ENCODE data around the gene CCDC61.

CCDC61 gene, protein sequence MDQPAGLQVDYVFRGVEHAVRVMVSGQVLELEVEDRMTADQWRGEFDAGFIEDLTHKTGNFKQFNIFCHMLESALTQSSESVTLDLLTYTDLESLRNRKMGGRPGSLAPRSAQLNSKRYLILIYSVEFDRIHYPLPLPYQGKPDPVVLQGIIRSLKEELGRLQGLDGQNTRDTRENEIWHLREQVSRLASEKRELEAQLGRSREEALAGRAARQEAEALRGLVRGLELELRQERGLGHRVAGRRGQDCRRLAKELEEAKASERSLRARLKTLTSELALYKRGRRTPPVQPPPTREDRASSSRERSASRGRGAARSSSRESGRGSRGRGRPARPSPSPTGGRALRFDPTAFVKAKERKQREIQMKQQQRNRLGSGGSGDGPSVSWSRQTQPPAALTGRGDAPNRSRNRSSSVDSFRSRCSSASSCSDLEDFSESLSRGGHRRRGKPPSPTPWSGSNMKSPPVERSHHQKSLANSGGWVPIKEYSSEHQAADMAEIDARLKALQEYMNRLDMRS

DNA sequence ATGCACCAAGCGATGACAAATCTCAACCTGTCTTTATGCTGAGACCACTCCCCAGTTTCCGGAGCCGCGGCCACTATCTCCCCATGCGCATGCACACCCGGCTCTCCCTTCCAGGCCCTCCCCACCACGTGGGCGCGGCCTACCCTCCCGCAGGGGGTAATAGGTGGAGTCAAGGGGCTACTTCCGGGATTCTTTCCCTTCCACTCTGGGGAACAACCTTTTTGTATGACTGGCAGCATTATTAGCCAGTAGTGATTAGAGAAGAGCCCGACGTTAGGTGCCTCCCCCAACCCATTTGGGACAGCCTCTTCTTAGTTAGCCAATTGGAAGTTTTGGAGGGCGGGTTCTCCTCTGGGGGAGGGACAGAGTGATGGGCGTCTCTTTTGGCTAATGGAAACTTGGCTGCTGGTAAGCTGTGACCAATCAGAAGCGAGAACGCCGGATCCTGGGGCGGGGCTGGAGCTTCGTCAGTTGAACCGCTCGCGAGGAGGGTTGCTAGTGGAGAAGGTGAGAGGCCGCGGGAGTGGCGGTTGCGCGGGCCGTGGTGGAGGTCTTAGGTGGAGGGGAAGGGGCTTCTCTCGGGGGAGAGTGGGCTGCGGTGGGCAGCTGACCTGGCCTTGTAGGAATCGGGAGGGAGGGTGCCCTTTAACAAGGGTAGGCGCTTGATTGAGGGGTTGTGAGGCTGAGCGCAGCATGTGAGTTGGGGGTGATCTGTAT is at the start of gene CCDC61:
Gene CCDC61, plus strand, starts transcription at position 470 of the 717 bp plus-strand sequence. CDS start 7,552 bp downstream, outside the sequence.
- FAIRE-seq, result peak; percentile 100

DNA sequence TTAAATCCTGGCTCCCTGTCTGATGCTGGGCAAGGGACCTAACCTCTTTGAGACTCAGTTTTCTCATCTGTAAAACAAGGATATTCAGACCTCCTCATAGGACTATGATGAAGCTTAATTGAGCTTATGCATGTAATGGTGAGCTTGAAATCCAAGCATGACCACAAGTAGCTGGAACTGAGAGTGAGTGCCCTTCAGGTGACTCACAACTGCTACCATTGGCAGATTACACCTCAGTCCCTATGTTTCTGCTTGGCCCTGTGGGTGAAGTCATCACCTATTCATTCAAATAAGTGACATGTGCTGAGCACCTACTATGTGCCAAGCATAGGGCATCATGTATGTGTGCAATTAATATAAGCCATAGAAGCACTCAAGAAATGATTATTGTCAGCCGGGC is 47.3 kb upstream of the CCDC61 start:
- FAIRE-seq, result no peak

DNA sequence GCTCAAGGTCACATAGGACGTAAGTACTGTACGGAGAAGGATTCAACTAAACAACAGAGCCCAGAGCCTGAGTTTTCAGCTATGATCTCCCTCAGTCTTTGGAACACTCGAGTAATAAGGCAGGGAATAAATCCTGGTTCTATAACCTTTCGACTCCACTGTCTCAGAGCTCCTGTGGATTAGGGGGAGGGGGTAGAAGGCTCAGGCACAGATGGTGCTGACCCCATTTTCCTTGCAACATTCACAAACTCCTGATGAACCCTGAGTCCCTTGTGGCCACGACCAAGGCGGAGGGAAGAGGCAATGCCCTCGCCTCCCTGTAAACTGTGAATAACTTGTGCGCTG is 43.0 kb upstream of the CCDC61 start:
- FAIRE-seq, result no peak

DNA sequence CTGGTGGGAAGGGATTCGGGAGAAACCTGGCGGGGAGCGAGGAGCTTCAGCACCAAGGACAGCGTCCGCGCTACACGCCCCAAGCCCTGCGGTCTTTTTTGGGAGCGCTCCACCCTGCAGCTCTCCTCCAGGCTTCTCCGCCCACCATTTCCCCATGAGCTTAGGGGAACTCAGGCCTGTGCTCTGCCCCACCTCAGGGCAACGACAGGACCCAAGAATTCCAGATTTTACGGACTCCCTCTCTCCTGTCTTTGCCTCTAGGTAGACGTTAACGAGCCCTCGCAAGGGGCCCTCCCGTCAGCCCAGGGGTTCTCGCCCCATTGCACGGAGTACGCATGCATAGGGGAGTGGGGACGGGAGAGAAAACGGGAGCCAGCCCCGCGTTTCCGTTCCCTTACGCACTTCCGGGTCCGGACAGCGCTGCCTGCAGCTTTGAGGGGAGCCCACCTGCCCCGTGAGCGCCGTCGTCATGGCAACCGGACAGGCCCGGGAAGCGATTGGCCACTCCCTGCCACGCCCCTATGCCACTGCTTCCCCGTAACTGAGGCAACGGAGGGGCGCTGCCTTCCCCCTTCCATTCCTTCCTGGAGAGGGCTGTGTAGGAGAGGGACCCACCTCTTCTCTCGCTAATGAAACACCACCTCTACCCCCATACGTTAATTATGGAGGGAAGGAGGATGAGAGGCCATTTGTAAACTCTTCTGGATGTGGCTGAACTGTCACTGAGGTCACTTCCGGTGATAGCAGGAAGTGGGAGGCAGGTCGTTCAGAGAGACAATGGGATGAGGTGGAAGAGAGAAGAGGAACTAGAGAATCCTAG is 42.4 kb upstream of the CCDC61 start:
- FAIRE-seq, result no peak

DNA sequence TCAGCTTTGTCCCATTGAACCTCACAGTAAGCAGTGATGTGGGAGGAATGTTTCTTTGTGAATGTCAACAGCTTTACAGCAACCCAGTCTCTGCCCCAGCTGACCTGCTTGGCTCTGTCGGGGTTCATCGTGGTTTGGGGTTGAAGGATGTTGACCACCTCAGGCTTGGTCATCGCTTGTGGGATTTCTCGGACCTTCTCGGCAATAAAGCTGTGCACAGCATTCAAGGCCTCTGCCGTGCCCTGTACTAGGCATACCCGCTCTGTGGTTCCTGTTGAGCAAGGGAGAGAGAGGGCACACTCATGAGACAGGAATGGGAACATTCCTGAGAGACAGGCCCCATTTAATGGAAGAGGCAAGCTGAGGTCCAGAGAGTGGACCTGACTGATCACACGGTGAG is 41.6 kb upstream of the CCDC61 start:
- FAIRE-seq, result no peak

DNA sequence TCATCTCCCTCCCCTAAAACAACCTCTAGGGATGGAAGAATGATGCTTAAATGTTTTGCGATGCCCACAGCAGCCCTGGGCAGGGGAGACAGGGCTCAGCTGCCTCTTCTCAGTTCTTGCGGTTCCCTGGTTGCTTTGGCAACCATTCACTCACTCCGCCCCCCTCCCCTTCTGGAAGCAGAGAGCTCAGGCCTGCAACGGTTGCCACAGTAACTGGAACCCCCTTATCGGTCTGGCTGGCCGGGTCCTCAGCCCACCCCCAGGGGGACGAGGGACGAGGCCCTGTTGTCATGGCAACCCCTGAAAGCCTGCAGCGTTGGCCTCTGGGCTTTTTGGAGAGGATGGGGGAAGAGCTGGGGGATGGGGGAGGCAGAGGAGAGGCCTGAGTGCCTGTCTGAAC is 41.1 kb upstream of the CCDC61 start:
- no peak for FAIRE-seq

DNA sequence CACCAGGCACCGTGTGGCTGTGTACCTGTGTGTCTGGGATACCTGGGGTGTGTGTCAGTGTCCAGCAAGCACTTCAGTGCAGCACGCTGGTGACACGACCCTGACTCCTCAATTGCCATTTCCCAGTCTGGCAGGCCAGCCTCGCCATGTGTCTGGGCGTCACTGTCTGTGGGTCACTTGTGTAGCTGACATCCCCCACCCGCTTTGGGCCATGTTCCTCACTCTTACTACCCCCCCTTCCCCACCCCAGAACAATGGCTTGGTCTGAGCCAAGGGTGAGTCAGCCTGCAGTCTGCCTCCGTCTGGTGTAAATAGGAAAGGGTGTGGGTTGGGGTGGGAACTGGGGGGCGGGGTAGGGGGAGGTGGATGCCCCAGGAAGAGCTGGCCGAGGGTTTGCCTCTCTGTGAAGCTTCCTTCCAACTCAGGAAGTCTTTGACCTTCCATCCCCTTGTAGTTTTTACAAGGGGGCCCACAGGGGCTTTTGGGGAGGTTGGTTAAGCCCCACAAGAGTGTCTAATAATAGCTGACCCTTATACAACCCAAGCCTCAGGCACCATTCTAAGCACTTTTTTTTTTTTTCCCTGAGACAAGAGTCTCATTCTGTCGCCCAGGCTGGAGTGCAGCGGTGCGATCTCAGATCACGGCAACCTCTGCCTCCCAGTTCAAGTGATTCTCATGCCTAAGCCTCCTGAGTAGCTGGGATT is 39.2 kb upstream of the CCDC61 start:
- no peak for FAIRE-seq

DNA sequence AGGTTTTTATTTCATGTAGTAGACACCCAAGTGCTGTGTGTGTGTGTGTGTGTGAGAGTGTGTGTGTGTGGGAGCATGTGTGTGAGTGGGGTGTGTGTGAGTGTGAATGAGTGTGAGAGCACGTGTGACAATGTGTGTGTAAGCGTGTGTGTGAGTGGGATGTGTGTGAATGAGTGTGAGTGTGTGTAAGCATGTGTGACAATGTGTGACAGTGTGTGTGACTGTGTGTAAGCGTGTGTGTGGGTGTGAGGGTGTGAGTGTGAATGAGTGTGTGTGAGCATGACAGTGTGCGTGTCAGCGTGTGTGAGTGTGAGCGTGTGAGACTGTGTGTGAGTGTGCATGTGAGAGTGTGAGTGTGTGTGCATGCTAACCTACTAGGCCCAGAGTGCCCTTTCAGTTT is 36.9 kb upstream of the CCDC61 start:
- FAIRE-seq, result no peak

DNA sequence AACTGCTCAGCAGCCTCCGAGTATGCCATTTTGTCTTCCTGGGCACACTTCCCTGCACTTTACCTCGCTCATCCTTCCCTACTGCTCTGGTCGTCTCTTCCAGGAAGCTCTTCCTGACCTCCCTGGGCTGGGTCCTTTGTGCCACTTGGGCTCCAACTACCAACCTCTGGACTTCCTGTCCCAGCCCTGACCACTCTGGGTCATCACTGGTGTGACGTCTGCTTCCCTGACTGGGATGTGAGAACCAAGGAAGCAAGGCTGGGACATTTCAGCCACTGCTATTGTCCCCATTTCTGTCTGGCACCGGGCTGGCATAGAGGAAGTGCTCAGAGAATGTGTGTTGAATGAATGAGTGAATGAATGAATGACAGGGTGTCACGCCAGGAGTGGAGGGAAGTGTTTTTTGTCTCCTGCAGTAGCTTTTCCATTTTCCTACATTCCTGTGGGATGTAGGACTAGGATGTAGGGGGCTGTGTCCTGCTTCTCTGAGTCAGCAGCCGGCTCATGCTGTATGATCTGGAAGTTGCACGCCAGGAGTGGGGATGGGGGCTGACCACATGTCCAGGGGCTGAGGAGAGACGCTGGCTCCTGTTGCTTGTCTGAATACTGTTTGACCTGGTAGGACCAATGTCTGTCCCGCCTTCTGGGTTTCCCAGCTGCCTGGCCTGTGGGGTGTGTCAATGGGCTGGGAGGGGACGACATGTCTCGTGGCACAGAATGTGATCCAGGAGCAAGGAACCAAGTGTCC is 36.3 kb upstream of the CCDC61 start:
- no peak for FAIRE-seq

DNA sequence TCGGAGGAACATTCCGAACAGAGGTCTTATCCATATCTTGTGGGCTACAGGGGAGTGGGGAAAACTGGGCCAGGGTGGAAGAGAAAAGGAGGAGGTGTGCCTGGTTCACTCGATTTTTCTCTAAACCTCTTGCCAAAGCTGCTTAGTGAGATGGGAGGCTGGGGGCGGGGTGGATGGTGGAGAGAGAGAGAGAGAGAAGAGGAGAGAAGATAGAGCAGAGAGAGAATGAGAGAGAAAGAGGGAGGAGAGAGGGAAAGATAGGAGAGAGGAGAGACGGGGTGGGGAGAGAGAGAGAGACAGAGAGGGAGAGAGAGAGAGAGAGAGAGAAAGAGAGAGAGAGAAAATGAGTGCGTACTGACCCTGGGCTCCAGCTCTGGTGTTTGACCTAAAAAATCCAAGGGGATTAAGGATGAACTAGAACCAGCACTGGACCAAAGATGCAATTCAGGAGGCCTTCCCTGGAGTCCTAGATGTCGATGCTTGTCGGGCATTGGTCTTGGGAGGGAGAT is 35.7 kb upstream of the CCDC61 start:
- no peak for FAIRE-seq

DNA sequence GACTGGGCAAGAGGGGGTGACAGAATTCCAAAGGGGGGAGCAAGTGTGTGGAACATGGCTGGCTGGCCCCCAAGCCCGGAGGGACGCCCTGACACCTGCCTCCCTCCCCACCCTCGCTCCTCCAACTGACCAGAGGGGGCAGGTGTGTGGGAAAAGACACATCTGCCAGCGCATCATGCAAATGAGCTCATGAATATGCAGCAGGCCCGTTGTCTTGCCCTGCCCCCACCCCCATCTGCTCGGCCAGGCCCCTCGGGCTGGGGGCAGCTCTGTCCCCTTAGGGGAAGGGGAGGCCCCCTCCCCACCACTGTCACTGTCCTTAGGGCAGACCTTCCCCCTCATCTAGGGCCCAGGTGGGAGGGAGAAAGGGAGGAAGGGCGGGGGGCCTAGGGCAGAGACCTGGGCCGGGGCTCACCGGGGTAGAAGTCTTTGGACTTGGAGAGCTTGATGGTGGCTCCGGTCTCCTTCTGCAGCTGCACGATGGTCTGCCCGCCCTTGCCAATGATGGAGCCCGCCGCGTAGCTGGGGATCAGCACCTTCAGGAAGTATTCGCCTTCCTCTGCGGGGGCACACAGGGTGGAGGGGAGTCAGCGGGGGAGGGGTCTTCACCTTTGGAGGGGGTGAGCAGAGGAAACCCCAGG is 34.6 kb upstream of the CCDC61 start:
- no peak for FAIRE-seq

DNA sequence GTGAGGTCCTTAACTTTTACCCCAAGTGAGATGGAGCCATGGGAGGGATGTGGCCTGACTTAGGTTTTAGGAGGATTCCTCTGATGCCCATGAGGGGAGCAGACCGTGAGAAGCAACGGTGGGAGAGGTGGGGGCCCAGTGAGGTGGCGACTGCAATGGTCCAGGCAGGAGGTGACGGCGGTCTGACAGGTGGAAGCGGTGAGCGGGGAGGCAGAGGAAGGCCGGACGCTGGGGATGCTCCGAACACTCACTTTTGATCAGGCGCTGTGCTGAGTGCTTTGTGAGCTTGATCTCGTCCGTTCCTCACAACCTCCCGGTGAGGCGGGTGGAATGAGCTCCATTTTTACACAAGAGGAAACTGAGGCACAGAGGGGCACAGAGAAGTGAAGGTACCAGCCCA is 33.2 kb upstream of the CCDC61 start:
- no peak for FAIRE-seq

DNA sequence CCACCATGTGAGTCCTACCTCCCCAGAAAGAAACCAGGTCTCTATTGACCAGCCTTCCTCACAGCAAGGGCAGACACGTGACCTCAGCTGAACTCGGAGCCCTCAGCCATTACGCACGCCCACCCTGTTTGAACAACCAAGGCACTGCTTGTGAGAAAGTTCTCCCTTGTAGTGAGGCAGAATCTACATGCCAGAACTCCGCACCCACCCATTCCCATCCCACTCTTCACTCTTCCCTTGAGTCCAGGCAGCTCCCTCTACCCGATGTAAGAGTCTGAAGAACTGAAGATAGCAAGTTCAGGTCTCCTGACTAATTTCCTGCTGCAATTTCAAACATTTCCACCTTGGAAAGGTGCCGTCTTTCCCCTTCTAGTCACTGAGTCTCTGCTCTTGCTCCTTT is 28.0 kb upstream of the CCDC61 start:
- FAIRE-seq, result no peak

DNA sequence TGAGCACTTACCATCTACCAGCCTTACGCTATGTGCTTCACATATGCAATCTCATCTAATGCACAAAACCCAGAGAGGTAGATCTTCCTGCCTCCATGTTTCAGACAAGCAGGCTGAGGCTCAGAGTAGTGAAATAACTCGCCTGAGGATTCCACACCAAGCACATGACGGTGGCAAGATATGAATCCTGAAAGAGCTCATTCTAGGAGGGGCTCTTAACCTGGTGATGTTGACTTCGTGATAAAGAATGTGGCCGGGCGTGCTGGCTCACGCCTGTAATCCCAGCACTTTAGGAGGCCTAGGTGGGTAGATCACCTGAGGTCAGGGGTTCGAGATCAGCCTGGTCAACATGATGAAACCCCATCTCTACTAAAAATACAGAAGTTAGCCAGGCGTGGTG is 26.6 kb upstream of the CCDC61 start:
- FAIRE-seq, result no peak

DNA sequence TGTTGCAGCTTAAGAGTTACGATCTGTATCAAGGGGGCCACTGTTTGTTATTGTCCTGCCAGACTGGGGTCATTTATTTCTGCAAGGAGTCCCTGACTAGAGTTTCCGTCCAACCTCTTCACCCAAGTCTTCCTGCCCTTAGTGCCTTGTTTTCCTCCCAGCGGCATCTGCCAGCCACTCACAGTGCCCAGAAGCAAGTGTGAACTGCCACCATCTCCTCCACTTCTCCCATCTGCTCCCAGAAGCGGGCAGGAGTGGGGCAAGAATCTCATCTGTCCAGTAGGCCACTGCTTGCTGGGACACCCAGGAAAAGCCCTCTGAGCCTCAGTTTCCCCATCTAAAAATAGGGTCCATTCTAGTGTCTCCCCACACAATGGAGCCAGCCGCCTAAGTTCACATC is 25.6 kb upstream of the CCDC61 start:
- no peak for FAIRE-seq

DNA sequence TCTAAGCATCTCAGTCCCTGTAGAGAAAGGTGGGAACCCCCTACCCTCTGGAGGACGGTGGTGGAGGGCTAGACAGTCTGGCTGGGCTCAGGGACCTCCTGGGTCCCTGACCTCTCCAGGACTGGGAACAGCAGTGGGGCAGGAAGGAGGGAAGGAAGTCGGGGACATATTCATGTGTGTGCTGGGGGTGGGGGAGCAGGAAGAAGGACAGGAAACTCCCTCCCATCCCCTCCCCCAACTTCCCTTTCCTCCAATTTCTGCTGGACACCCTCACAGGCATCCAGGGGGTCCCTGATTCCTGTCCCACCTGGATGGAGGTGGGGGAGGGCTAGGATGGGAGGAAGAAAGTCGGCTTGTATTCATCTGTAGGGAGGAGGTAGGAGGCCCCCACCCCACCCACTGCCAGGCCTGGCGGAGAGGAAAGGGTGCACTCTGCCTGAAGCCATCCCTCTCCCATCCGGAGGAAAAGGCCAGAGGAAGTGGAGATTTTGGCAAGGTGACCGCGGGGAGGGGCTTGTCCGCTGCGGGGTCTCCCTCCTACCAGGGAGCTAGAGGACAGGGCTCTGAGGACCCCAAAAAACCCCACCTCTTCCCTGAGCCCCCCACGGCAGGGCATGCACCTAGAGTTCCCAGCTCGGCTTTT is 23.9 kb upstream of the CCDC61 start:
- no peak for FAIRE-seq

DNA sequence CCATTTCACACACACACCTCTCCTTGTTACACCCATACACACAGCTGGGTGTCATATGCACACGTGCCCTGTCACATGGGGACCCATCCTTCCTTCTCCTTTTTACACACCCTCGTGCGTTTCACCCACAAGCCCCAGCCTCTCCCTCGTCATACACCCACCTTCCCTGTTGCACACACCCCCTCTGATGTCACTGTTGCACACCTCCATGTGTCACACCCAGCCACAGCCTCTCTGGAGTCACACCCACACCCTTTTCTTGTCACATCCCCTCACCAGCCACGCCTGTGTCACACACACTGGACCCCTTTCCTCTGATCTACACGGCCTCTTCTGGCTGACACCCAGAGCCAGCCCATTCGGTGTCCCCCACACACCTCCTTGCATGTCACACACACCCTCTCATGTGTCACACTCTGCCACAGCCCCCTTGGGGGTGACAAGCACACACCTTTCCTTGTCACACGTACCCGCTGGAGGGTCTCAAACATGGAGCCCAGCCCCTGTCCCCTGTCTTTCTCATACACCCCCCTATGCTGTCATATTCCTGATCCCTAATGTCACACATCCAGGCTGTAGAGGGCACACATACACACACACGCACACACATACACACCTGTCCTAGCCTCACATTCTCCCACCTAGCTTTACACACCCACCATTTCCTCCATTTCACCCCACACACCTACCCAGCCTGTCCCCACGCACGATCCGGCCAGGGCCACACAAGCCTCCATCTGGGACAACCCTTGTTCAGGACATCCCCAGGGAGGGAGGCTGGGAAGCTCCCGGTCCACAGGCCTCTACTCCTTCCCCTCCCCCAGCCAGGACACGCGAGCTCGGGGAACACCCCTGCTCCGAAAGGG is 23.0 kb upstream of the CCDC61 start:
- FAIRE-seq, result no peak

DNA sequence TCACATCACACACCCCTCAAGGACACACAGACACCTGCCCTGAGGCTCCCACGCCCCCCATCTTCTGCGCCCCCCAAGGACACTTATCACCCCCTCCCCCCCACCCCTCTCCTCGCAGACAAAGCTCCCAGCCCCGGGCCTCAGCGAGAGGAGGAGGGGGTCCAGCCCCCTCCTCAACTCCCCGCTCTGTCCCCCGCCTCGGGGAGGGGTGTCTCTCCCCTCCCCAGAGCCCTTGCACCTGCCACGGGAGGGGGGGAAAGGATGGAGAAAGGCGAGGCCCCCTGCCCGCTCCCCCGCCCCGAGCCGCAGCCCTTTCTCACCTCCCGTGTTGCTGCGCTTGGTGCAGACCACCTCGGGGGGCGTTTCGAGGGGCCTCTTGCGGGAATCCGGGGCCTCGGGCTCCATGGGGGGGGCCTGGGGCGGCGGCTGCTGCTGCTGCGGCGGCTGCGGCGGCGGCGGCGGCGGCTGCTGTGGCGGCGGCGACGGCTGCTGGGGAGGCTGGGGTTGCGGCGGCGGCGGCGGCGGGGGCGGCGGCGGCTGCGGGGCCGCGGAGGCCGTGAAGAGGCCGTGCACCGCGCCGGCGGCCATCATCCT is 22.2 kb upstream of the CCDC61 start:
- no peak for FAIRE-seq

Data from A204.1 (cell line).